Activated CD4-positive, alpha-beta T cell treated with anti-CD3 and anti-CD28 coated beads, Interleukin-2, amount 10 ng/mL, durations not matched to agents 7 days and 5 days (primary cell): ENCODE data around the gene WASF1. TPM values are rescaled to one million over a fixed set of nuclear protein-coding genes. Genes with fewer than 3 reads are reported as not detected.
"Not testable (repeated sequence)": the region's sequence is repeated elsewhere in the genome, so short reads cannot be mapped to it uniquely, and the experiment has no call there.

Source experiments
- CTCF ChIA-PET: fragments of 350-600 bp; sonication (Branson Sonifier 250); formaldehyde crosslinking; loops from one replicate; lab custom pipeline; 2021; ENCODE audit warnings: antibody characterized with exemption; lab: Charles Lee
- POLR2A ChIA-PET: fragments of 350-600 bp; sonication (Branson Sonifier 250); formaldehyde crosslinking; loops from one replicate; lab custom pipeline; 2021; ENCODE audit warnings: antibody characterized with exemption; lab: Charles Lee
- DNase-seq: peaks from one replicate; pipeline ENCODE4 v3.0.0-alpha.2; 2020
- H3K27ac Mint-ChIP-seq: one replicate; pipeline ENCODE4 v1.8.0; 2021; ENCODE audit warnings: mild to moderate bottlenecking, moderate library complexity, mixed read lengths
- H3K27me3 Mint-ChIP-seq: one replicate; pipeline ENCODE4 v1.8.0; 2021; ENCODE audit warnings: mixed read lengths
- H3K36me3 Mint-ChIP-seq: one replicate; pipeline ENCODE4 v1.8.0; 2021; ENCODE audit warnings: low read depth, mixed read lengths
- H3K4me1 Mint-ChIP-seq: one replicate; pipeline ENCODE4 v1.8.0; 2021; ENCODE audit warnings: mixed read lengths
- H3K4me3 Mint-ChIP-seq: one replicate; pipeline ENCODE4 v1.8.0; 2021; ENCODE audit warnings: mild to moderate bottlenecking, moderate library complexity, mixed read lengths
- H3K9me3 Mint-ChIP-seq: one replicate; pipeline ENCODE4 v1.8.0; 2021; ENCODE audit warnings: mixed read lengths
- total RNA-seq, 2 experiments: library from RNA; stranded (reverse); gene quantifications; one replicate each; pipeline ENCODE4 v1.2.3, GENCODE V29; 2021

Gene WASF1
- total RNA-seq, 2 experiments from 2014 or later = 0.45 to 0.46 TPM

DNA sequence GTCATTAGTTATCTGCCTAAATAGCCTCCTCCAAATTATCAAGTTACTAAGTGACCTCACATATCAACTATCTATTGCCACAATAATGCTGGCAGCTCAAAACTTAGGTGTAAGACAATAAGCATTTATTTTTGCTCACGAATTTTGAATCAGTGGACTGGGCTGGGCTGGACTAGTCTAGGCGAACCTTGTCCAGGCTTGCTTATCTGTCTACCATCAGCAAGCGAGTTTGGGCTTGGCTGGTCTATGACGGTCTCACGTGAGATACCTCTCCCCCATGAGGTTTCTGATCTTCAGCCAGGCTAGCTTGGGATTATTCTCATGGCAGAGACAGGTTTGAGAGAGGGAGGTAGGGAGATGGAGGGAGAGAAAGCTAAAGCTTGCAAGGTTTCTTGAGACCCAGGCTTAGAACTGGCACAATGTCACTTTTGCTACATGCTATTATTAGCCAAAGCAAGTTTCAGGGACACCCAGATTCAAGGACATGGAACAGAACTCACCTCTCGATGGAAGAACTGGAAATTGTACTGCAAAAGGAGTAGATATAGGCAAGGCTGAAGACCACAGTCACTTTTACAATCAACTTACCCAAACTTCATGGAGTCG, 80.9 kb downstream of the WASF1 start:
- no peaks in the 10 kb centered on the region for H3K4me1 Mint-ChIP-seq
- no peak overlapping the region for H3K27ac Mint-ChIP-seq
- no peak overlapping the region for H3K4me3 Mint-ChIP-seq
- ChIA-PET POLR2A (no interaction called here), CTCF (no interaction called here)
- H3K9me3 Mint-ChIP-seq = no peaks in the 10 kb centered on the region
- no peak for DNase-seq
- no peaks in the 10 kb centered on the region for H3K36me3 Mint-ChIP-seq
- H3K27me3 Mint-ChIP-seq = peaks cover 9% of the 10 kb centered on the region

- Mint-ChIP-seq H3K36me3 (no peaks in the 10 kb centered on the region), H3K4me3 (no peak overlapping the region), H3K4me1 (no peaks in the 10 kb centered on the region), H3K27me3 (peaks cover 9% of the 10 kb centered on the region), H3K9me3 (no peaks in the 10 kb centered on the region), H3K27ac (no peak overlapping the region)
- DNase-seq = no peak
- CTCF ChIA-PET = no interaction called here
- POLR2A ChIA-PET = no interaction called here
These were observed 82.0 kb downstream of the WASF1 start for GRCh38 chr6:110097443-110097842.

- Mint-ChIP-seq H3K4me1 (no peaks in the 10 kb centered on the region), H3K9me3 (no peaks in the 10 kb centered on the region), H3K4me3 (no peak overlapping the region), H3K36me3 (no peaks in the 10 kb centered on the region), H3K27ac (no peak overlapping the region), H3K27me3 (peaks cover 12% of the 10 kb centered on the region)
- CTCF ChIA-PET = interaction anchor here (0.6 kb wide), 1 partner anchor 45 kb away, joined by 4 read pairs; no protein-coding TSS in a partner anchor
- DNase-seq = no peak
- POLR2A ChIA-PET = no interaction called here
These were observed 83.5 kb downstream of the WASF1 start for GRCh38 chr6:110095935-110096334.

DNA sequence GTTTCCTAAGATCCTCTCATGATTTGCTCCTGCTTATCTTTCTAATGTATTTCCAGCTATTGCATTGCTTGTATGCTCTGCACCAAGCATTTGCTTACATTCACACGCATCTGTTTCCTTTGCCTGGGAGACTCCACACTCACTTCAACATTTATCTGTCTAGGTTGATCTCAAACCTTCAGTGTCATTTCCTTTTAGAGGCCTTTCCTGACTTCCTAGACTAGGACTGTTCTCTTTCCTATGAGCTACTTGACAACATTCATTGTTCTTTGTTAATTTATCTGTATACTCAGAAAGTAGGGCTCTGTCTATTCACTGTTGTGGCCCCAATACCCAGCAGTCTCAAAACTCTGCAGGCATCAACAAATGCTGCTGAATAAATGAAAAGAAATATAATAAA, 84.4 kb downstream of the WASF1 start:
- Mint-ChIP-seq H3K27me3 (peaks cover 12% of the 10 kb centered on the region), H3K9me3 (no peaks in the 10 kb centered on the region), H3K36me3 (no peaks in the 10 kb centered on the region), H3K4me1 (no peaks in the 10 kb centered on the region), H3K27ac (no peak overlapping the region), H3K4me3 (no peak overlapping the region)
- no peak for DNase-seq
- ChIA-PET POLR2A (no interaction called here), CTCF (no interaction called here)

DNA sequence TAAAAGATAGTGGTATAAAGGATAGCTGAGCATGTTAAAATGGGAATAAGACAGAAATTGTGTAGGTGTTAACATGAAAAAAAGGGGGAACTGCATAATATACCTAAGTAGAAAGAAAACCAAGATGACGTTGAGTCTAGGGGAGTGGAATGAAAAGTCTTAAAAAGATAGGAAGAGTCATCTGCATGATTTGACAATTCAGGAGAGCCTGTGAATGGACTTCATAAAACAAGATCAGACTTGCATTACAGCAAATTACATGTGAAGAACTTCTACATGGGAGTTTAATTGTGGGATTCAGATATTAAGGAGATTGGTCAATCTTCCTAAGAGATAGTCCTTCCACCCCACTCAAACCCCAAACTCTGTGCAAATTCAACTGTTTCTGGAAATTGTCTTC, 85.5 kb downstream of the WASF1 start:
- Mint-ChIP-seq H3K4me3 (no peak overlapping the region), H3K9me3 (no peaks in the 10 kb centered on the region), H3K4me1 (no peaks in the 10 kb centered on the region), H3K36me3 (no peaks in the 10 kb centered on the region), H3K27ac (no peak overlapping the region), H3K27me3 (peaks cover 12% of the 10 kb centered on the region)
- DNase-seq = no peak
- ChIA-PET POLR2A (interaction anchor here (0.7 kb wide), 1 partner anchor 296 kb away, joined by 3 read pairs; no protein-coding TSS in a partner anchor), CTCF (no interaction called here)

- ChIA-PET CTCF (no interaction called here), POLR2A (no interaction called here)
- Mint-ChIP-seq H3K36me3 (no peaks in the 10 kb centered on the region), H3K4me1 (no peaks in the 10 kb centered on the region), H3K9me3 (no peaks in the 10 kb centered on the region), H3K4me3 (no peak overlapping the region), H3K27me3 (peaks cover 10% of the 10 kb centered on the region), H3K27ac (no peak overlapping the region)
- DNase-seq = no peak
These were observed 88.6 kb downstream of the WASF1 start for GRCh38 chr6:110090876-110091275.

DNA sequence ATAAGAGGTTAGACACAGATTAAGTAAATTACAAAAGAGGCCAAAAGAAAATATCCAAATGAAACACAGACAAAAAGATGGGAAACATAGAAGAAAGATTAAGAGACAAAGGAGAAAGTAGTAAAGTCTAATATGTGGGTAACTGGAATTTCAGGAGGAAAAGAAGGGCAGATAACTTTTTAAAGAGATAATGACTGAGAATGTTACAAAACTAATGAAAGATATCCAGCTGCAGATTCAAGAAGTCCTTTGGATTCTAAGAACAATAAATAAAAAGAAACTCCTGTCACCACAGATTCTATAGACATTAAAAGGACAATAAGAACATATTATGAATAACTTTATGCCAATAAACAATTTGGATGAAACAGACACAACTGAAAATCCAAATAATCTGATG, 90.1 kb downstream of the WASF1 start:
- H3K36me3 Mint-ChIP-seq = no peaks in the 10 kb centered on the region
- no peaks in the 10 kb centered on the region for H3K9me3 Mint-ChIP-seq
- H3K4me1 Mint-ChIP-seq = no peaks in the 10 kb centered on the region
- H3K4me3 Mint-ChIP-seq = no peak overlapping the region
- peaks cover 3% of the 10 kb centered on the region for H3K27me3 Mint-ChIP-seq
- CTCF ChIA-PET = no interaction called here
- H3K27ac Mint-ChIP-seq = no peak overlapping the region
- no peak for DNase-seq
- POLR2A ChIA-PET = no interaction called here

DNA sequence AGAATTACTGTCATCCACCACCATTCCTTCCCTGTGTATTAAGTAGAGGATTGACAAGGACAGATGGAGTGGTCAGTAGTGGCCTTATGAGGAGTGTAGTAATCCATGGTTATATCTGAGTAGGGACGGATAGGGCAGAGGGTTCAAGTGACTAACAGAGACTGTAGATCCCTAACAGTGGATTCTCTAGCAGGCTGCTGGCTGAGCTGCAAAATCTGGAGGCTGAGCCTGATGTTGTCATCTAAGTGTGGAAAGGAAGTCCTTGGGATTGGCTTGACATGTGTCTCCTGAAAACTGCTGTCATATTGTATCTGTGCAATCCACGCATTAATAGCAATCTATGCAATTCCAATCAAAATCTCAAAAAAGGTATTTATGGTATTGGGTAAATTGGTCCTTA, 94.2 kb downstream of the WASF1 start:
- ChIA-PET POLR2A (no interaction called here), CTCF (interaction anchor here (0.8 kb wide), 1 partner anchor 9 kb away, joined by 3 read pairs; no protein-coding TSS in a partner anchor)
- no peaks in the 10 kb centered on the region for H3K9me3 Mint-ChIP-seq
- no peak overlapping the region for H3K4me3 Mint-ChIP-seq
- H3K36me3 Mint-ChIP-seq = no peaks in the 10 kb centered on the region
- H3K27ac Mint-ChIP-seq = no peak overlapping the region
- H3K4me1 Mint-ChIP-seq = no peaks in the 10 kb centered on the region
- H3K27me3 Mint-ChIP-seq = no peaks in the 10 kb centered on the region
- no peak for DNase-seq

DNA sequence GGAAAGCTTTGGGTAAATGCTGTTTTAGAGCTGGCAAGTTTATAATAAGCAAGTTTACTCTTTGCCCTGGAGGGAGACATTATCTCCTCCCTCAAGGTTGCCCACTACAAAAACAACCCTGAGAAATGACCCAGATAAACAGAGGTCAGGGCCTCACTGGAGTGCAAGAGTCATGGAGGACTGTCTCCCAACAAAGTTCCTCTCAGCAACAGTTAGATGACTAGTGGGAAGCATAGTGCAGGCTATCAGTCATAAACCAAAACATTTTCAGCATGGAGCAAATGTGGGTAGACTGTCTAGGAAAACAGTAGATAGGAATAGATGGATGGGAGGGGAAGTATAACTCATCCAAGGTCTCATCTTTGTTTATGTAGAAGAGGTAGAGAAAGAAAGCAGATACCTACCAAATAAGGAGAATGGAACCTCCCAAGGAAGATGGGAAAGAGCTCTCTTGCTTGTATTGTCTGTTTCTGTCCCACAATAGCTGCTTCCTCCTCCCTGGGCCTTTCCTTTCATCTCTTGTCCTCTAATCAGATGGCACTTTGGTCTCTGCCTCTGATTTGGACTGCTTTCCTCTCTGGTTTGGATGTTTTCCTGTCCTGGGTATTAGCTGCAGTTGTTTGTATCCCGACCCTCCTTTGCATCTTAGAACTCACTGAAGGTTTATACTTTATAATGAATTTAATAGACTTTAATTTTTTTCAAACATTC, 95.4 kb downstream of the WASF1 start:
- no peak overlapping the region for H3K27ac Mint-ChIP-seq
- no peak overlapping the region for H3K4me3 Mint-ChIP-seq
- POLR2A ChIA-PET = no interaction called here
- H3K9me3 Mint-ChIP-seq = no peaks in the 10 kb centered on the region
- no peaks in the 10 kb centered on the region for H3K4me1 Mint-ChIP-seq
- no peaks in the 10 kb centered on the region for H3K36me3 Mint-ChIP-seq
- H3K27me3 Mint-ChIP-seq = peaks cover 2% of the 10 kb centered on the region
- no peak for DNase-seq
- CTCF ChIA-PET = interaction anchor here (1.7 kb wide), 1 partner anchor 45 kb away, joined by 5 read pairs; no protein-coding TSS in a partner anchor

GRCh38 chr6:110075406-110075805, 104.1 kb downstream of the WASF1 start:
- Mint-ChIP-seq H3K4me1 (no peaks in the 10 kb centered on the region), H3K27ac (no peak overlapping the region), H3K9me3 (no peaks in the 10 kb centered on the region), H3K4me3 (no peak overlapping the region), H3K27me3 (peaks cover 19% of the 10 kb centered on the region), H3K36me3 (no peaks in the 10 kb centered on the region)
- DNase-seq = no peak
- ChIA-PET POLR2A (no interaction called here), CTCF (interaction anchor here (1.0 kb wide), 1 partner anchor 10 kb away, joined by 3 read pairs; no protein-coding TSS in a partner anchor)

- H3K36me3 Mint-ChIP-seq, DNase-seq, POLR2A ChIA-PET, H3K4me1 Mint-ChIP-seq, H3K27ac Mint-ChIP-seq, CTCF ChIA-PET, H3K4me3 Mint-ChIP-seq, H3K9me3 Mint-ChIP-seq: not testable (repeated sequence)
- H3K27me3 Mint-ChIP-seq = peaks cover 26% of the 10 kb centered on the region
These were observed 106.0 kb downstream of the WASF1 start for GRCh38 chr6:110073474-110073873.

GRCh38 chr6:110068592-110068967, 110.9 kb downstream of the WASF1 start:
- peaks cover 5% of the 10 kb centered on the region for H3K4me1 Mint-ChIP-seq
- DNase-seq = no peak
- POLR2A ChIA-PET = no interaction called here
- no peak overlapping the region for H3K27ac Mint-ChIP-seq
- CTCF ChIA-PET = interaction anchor here (0.9 kb wide), 1 partner anchor 19 kb away, joined by 3 read pairs; no protein-coding TSS in a partner anchor
- no peaks in the 10 kb centered on the region for H3K9me3 Mint-ChIP-seq
- no peaks in the 10 kb centered on the region for H3K36me3 Mint-ChIP-seq
- no peak overlapping the region for H3K4me3 Mint-ChIP-seq
- peaks cover 33% of the 10 kb centered on the region for H3K27me3 Mint-ChIP-seq

DNA sequence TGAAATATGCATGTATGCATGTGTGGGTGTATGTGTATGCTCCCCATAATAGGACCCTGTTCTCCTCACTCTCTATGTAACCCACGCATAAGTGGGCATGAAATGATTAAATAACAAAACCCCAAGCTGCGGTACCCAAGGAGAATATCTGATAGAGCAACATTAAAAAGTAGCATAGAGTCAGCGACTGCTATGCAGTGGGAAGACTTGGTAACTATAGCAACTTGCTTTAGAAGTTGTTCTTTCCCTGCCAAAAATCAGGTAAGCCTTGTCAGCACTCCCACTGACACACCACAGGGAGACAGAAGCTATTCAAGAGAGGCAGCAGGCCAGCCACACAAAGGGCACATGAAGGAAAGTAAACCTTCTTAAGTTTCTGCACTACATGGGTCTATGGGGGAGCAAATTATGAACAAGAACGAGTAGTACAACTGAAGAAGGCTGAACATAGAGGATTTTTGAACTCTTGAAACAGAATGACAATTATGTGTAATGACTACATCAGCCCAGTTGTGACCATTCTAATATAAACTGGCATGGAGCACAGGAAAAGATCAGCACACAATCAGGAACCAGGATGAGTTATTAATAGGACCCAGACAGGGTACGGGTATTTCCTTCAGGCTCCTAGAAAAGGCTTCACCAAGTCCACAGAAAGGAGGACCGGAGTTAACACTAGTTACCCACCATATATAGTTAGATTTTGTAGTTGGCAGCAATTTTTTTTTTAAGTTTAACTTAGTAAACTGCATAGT, 111.5 kb downstream of the WASF1 start:
- H3K27ac Mint-ChIP-seq = no peak overlapping the region
- no peaks in the 10 kb centered on the region for H3K9me3 Mint-ChIP-seq
- H3K4me3 Mint-ChIP-seq = no peak overlapping the region
- peaks cover 33% of the 10 kb centered on the region for H3K27me3 Mint-ChIP-seq
- ChIA-PET POLR2A (no interaction called here), CTCF (interaction anchor here (0.8 to 1.2 kb wide), 3 partner anchors 18 to 328 kb away, joined by 3 read pairs; no protein-coding TSS in a partner anchor)
- DNase-seq = no peak
- H3K36me3 Mint-ChIP-seq = no peaks in the 10 kb centered on the region
- H3K4me1 Mint-ChIP-seq = peaks cover 8% of the 10 kb centered on the region
